Right ventricle myocardium superior (tissue), 1 donor: Measurements from ENCODE around the gene WNT9A. TPM values are rescaled to one million over a fixed set of nuclear protein-coding genes. Genes with fewer than 3 reads are reported as not detected.
"Not testable (repeated sequence)": the region's sequence is repeated elsewhere in the genome, so short reads cannot be mapped to it uniquely, and the experiment has no call there.

Source experiments
- ATAC-seq: fragments of 200-7000 bp; cut with Tn5 transposase; one replicate; pipeline ENCODE4 v1.9.1; 2020; ENCODE audit warnings: mild to moderate bottlenecking; ENCODE audit not compliant: poor library complexity
- DNase-seq: peaks from one replicate; pipeline ENCODE4 v3.0.0-alpha.2; 2020
- intact Hi-C: fragments of 100-400 bp; cut with DNase I; formaldehyde crosslinking; loops from one replicate; pipeline ENCODE4 v1.11.2; 2022
- microRNA-seq: library from miRNA; unstranded; fragments of <30 nt; microRNA quantifications from one replicate; pipeline ENCODE4 v1.2.0, GENCODE V29; 2020
- total RNA-seq: library from RNA; stranded (reverse); fragmentation: NEBNext Ultra II Directional; extraction: Animal tissue kit (Norgen Biotek cat#: 25700); gene quantifications from one replicate; pipeline ENCODE4 v1.2.1, GENCODE V29; 2021
- donor health status: DM: no; HTN: yes; CAD: no; lungs with severe emphysema.

The WNT9A gene
- total RNA-seq, 1 donor from 2014 or later: 0.59 TPM

GRCh38 chr1:227885648-227886502 is 61.9 kb downstream of the WNT9A start:
- intact Hi-C loops: no loop called here
- ATAC-seq (peak; percentile 34), DNase-seq (peak; percentile 85)

GRCh38 chr1:227885135-227885647 is 62.5 kb downstream of the WNT9A start:
- DNase-seq (no peak), ATAC-seq (no peak)
- intact Hi-C loops: no loop called here

- intact Hi-C loops: no loop called here
- no peak for DNase-seq
Measured at GRCh38 chr1:227884370-227885134, 63.2 kb downstream of the WNT9A start.

GRCh38 chr1:227883641-227884301 is 64.0 kb downstream of the WNT9A start:
- DNase-seq: no peak
- intact Hi-C loops: no loop called here
- ATAC-seq: no peak

More at GRCh38 chr1:227884370-227885134, 63.2 kb downstream of the WNT9A start:
- no peak for ATAC-seq

GRCh38 chr1:227883073-227883520 is 64.6 kb downstream of the WNT9A start:
- intact Hi-C loops: no loop called here
- ATAC-seq (no peak), DNase-seq (no peak)

GRCh38 chr1:227880342-227880924 is 67.3 kb downstream of the WNT9A start:
- intact Hi-C loops: no loop called here
- DNase-seq (no peak), ATAC-seq (no peak)

- DNase-seq, intact Hi-C loops, ATAC-seq: not testable (repeated sequence)
Measured at GRCh38 chr1:227877810-227878209, 69.9 kb downstream of the WNT9A start.

- DNase-seq, ATAC-seq, intact Hi-C loops: not testable (repeated sequence)
Measured at GRCh38 chr1:227871892-227872291, 75.8 kb downstream of the WNT9A start.

GRCh38 chr1:227870366-227870765 is 77.4 kb downstream of the WNT9A start:
- ATAC-seq (no peak), DNase-seq (no peak)
- intact Hi-C loops: no loop called here

- intact Hi-C loops: no loop called here
- ATAC-seq: no peak
- no peak for DNase-seq
Measured at GRCh38 chr1:227869851-227870305, 77.9 kb downstream of the WNT9A start.

- no peak for ATAC-seq
Measured at GRCh38 chr1:227869279-227869842, 78.4 kb downstream of the WNT9A start.

More at GRCh38 chr1:227869279-227869842, 78.4 kb downstream of the WNT9A start:
- DNase-seq: no peak
- intact Hi-C loops: no loop called here

Small RNA genes within 50 kb of the gene (microRNA-seq; reads per million reads assigned to microRNA genes)
- not detected for gene MIR5008

Other genes with a start within 250 kb of the WNT9A start
- 6.6 TPM for gene JMJD4, start 212.6 kb downstream of the WNT9A start, total RNA-seq
- 23.6 TPM for gene SNAP47, start 212.5 kb downstream of the WNT9A start, total RNA-seq
- gene PRSS38, start 132.3 kb downstream of the WNT9A start, total RNA-seq: not detected
- not detected for gene WNT3A, start 59.1 kb upstream of the WNT9A start, total RNA-seq
- 251 TPM for gene ARF1, start 134.8 kb upstream of the WNT9A start, total RNA-seq
- 7.3 TPM for gene C1orf35, start 155.4 kb upstream of the WNT9A start, total RNA-seq
- 65.6 TPM for gene MRPL55, start 161.4 kb upstream of the WNT9A start, total RNA-seq
- 143 TPM for gene GUK1, start 192.3 kb upstream of the WNT9A start, total RNA-seq
- gene GJC2, start 202.0 kb upstream of the WNT9A start, total RNA-seq: 1.6 TPM
- gene IBA57, start 217.9 kb upstream of the WNT9A start, total RNA-seq: 14.8 TPM